Measurements from ENCODE around the gene KY.

DNA sequence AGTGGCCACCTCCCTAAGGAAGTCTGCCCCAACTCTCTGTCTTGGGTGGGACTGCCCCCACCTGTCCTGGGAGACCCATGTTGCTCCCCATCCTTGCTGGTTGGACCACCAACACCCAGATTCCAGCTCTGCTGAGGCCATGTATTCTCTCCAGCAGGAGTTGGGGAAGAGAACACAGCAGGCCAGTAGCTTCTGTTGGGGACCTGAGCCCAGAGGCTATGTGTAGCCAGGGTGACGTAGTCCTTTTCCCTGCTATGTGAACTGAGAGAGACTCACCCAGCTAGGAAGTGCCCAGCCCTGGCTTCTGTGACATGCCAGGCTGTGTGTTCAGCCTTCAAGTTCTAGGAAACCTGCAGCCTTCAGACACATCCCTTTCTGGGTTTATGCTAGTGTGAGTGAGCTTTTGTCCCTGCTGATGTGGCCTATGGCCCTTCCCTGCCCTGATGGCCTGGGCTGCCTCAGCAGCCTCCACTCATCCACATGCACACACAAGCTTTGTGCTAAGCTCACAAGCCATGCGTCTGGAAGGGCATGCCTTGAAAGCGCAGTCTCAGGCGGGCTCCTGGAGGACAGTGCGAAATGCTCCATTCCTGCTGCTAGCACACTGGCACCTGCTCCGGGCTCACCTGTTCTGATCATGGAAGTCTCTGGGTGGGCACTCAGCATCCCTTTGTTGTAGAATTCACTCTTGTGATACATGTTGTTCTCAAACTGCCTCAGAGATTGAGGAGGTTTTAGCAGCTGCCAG lies 42.6 kb downstream of the KY start:
- TF ChIP-seq, protein P1, sequence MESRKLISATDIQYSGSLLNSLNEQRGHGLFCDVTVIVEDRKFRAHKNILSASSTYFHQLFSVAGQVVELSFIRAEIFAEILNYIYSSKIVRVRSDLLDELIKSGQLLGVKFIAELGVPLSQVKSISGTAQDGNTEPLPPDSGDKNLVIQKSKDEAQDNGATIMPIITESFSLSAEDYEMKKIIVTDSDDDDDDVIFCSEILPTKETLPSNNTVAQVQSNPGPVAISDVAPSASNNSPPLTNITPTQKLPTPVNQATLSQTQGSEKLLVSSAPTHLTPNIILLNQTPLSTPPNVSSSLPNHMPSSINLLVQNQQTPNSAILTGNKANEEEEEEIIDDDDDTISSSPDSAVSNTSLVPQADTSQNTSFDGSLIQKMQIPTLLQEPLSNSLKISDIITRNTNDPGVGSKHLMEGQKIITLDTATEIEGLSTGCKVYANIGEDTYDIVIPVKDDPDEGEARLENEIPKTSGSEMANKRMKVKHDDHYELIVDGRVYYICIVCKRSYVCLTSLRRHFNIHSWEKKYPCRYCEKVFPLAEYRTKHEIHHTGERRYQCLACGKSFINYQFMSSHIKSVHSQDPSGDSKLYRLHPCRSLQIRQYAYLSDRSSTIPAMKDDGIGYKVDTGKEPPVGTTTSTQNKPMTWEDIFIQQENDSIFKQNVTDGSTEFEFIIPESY (CRISPR knock-in tag; IDR thresholded peaks at IDR 0.05): no peak
- TF ChIP-seq GTF2F1 (IDR thresholded peaks at IDR 0.05; ENCODE audit: low read depth, low read length) (no peak), ZNF23 (CRISPR knock-in tag; IDR thresholded peaks at IDR 0.05) (no peak), NRF1 (conservative IDR thresholded peaks at IDR 0.05 in 1 of 2, IDR thresholded peaks at IDR 0.05 in 1 of 2) (no peak), ATF1 (CRISPR knock-in tag; IDR thresholded peaks at IDR 0.05) (no peak), ATF1 (tag; IDR thresholded peaks at IDR 0.05) (no peak), MYBL2 (IDR thresholded peaks at IDR 0.05; ENCODE audit: low read depth) (no peak), MYBL2 (CRISPR knock-in tag; IDR thresholded peaks at IDR 0.05; ENCODE audit: borderline replicate concordance) (no peak), TAF1 (IDR thresholded peaks at IDR 0.05; ENCODE audit: control insufficient read depth, extremely low read depth, insufficient read depth, low read length, severe bottlenecking) (no peak), PPARD (CRISPR knock-in tag; IDR thresholded peaks at IDR 0.05) (no peak), FOSL1 (tag; conservative IDR thresholded peaks at IDR 0.05) (no peak), RBM17 (IDR thresholded peaks at IDR 0.05; ENCODE audit: borderline replicate concordance, low read depth, low read length) (no peak), MTA2 (IDR thresholded peaks at IDR 0.05; ENCODE audit: low read depth) (no peak), KLF16 (IDR thresholded peaks at IDR 0.05) (no peak), KDM5B (IDR thresholded peaks at IDR 0.05; ENCODE audit: insufficient replicate concordance, low read depth, low read length) (no peak)
- TF ChIP-seq, protein P2, sequence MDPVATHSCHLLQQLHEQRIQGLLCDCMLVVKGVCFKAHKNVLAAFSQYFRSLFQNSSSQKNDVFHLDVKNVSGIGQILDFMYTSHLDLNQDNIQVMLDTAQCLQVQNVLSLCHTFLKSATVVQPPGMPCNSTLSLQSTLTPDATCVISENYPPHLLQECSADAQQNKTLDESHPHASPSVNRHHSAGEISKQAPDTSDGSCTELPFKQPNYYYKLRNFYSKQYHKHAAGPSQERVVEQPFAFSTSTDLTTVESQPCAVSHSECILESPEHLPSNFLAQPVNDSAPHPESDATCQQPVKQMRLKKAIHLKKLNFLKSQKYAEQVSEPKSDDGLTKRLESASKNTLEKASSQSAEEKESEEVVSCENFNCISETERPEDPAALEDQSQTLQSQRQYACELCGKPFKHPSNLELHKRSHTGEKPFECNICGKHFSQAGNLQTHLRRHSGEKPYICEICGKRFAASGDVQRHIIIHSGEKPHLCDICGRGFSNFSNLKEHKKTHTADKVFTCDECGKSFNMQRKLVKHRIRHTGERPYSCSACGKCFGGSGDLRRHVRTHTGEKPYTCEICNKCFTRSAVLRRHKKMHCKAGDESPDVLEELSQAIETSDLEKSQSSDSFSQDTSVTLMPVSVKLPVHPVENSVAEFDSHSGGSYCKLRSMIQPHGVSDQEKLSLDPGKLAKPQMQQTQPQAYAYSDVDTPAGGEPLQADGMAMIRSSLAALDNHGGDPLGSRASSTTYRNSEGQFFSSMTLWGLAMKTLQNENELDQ (CRISPR knock-in tag; IDR thresholded peaks at IDR 0.05; ENCODE audit: borderline replicate concordance): no peak

All from K562 (cell line).